Stimulated activated CD4-positive, alpha-beta T cell treated with anti-CD3 and anti-CD28 coated beads, Interleukin-1b, Interleukin-23, amount 100 ng/mL, for 4 hours (primary cell): ENCODE data around the gene MTM1.

Source experiments
- DNase-seq, 2 donors: peaks; one replicate each; pipeline ENCODE4 v3.0.0-alpha.2; 2020; ENCODE audit warnings: low read depth in 2 of 2

MTM1 gene

DNA sequence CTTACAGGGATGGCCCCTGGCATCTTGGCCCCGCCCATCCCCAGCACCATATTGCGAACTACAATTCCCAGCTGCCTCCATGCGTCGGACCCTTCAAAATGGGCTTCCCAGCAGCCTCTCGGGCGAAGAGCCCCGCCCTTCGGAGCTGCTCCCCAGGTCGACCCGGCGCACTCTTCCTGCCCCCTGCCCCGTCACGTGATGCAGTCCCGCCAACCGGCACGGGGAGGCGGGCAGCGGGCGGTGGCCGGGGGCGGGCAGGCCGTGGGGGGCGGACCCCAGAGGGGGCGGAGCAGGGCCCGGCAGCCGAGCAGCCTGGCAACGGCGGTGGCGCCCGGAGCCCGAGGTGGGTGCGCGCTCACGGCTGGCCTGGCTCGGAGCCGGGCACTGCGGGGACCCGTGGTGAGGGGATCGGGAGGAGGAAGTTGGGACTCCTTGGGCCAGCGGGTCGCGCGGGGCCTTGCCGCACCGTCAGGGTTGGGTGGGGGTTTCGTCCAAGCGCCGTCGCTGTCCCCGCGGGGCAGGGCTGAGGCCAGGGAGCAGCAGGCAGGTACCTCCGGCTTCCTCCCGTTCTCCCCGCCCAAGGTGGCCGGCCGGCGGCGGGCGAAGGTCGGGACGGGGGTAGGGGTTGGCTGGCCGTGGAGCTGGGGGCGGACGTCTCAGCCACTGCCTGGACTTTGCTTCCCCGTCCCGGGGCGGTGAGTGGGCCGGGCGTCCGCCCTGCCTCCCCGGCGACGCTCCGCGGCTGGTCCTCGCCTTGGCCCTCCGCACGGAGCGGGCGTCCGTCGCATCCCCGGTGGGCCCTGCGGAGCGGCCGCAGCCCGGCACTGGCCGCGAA, at the start of gene MTM1:
TSS of gene MTM1 (plus strand) at position 302 of the 835 bp plus-strand sequence. CDS start 23,994 bp downstream, outside the sequence.
- peak; percentile 82 for DNase-seq

DNA sequence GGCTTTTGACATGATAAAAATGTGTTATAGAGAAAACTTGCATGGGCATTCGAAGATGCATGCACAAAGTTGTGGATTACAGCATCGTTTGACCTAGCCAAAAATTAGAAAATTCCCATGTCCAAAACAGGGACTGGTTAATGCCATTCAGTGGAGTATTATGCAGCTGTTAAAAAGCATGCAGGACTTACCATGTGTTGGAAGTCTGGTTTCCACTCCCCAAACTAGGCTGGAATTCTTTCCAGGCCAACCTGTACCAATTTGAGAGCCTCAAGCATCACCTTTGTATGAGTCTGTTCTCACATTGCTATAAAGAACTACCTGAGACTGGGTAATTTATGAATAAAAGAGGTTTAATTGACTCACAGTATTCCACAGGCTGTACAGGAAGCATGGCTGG, 45.9 kb upstream of the MTM1 start:
- DNase-seq: no peak

DNA sequence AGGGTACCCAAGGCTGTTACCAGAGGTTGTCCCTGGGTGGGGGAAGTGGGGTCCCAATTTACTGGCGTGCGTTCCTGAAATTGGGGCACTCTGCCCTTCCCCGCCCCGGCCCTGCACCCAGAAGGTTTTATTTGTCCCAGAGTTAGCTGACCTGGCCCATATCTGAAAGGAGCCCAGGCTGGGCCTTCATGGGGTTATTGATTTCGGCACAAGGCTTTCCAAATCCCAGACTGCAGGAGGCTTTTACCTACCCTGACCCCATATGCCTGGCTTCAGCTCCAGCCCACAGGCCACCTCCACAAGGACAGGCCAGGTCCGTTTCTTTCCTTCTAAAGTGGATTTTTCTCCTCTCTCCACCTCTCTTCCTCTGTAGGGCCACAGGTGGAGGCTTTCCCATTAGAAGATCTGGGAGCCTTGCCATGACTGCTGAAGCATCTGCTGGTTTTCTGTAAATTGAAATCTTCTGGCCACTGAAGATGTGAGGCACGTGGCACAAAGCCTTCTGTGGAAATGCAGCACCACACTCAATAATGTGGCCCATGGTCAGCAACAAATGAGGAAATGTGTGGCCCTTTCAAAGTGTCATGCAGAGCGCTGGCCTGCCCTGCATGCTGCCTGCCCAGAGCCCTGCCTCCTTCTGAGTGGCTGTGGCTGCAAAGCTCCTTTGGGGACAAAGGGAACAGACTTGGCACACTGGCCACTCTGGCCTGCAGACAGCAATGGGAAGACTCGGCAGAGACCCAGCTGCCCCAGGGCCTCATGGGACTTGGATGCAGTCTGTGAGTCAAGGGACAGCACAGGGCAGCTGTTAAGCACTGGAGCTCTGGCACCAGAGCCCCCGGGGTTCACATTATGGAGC, 43.1 kb upstream of the MTM1 start:
- DNase-seq: no peak

DNA sequence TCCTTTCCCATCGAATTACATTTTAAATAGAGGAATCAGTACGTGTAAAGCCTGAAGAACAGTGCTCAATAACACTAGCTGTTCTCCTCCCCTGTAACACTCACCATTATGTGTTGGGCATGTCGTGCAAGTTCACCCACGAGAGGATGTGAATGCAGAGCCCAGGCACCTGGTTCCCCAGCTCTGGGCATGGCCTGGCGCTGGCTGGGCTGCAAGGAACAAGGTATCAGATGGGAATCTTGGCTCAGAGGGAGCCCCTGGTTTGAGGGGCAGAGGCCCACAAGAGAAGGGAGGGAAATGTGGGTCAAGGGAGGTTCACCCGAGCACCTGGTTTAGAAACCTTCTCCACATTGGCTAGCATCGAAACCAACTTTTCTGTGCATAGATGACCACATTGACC, 41.7 kb upstream of the MTM1 start:
- no peak for DNase-seq

DNA sequence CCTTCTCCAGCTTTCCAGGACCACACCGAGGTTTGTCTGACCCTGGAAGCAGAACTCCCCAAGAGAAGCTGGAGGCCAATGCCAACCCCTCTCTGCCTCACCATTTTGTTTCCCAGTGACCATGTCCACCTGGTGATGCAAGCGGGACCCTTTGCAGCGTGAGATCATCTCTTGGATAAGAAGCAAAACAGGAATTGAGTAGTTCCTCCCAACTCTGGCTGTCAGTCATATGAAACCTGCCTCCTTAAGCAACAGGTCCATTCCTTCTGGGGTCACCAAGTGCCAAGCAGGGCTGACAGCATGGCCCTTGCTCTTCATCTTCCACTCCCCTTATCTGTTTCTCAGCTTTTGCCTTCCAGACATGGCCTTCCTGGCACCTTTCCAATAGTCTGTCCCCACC, 41.3 kb upstream of the MTM1 start:
- DNase-seq: no peak

DNA sequence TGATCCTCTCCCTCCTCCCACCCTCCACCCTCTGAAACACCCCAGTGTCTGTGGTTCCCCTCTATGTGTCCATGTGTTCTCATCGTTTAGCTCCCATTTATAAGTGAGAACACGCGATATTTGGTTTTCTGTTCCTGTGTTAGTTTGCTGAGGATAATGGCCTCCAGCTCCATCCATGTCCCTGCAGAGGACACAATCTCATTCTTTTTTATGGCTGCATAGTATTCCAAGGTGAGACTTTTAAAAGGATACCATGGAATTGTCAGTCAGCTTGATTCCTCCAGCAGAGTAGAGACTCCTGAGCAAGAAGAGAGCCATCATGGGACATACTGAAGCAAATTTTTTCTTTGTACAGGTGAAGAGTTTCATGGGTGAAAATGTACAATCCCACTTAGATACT, 38.8 kb upstream of the MTM1 start:
- no peak for DNase-seq

DNA sequence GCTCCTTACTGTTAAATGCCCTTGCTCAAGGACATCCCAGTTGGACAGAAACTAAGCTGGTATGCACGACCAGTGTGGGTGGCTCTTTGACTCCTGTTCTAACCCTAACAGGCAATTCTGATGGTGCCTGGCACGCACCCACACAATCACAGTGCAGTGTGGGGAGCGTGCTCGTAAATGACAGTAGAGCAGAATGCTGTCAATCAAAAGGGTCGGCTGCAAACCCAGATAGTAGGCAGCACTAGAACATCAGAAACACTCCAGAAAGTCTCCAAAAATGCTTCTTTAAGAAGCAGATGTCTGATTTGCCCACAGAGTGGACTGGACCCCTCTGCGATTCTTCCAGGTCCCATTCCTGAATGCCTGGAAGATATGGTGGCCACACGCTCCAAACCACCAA, 37.6 kb upstream of the MTM1 start:
- DNase-seq: no peak

DNA sequence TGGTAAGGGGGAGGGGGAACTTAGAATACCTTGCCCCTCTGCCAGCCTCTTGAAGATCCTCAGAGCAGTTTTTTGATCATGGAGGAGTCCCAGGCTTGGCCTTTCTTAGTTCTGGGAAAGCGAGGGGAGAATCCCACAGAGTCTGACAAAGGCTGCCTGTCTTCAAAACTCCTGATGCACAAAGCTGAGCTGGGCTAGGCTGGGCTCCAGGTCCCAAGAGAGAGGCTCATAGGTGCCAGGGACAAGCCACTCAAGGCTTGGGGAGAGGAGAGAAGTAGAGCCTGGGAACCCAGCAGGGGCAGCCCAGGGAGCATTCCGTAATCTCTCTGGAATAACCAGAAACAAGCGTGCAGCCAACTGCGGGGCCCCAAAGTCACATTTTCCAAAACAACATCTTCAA, 37.0 kb upstream of the MTM1 start:
- no peak for DNase-seq

DNA sequence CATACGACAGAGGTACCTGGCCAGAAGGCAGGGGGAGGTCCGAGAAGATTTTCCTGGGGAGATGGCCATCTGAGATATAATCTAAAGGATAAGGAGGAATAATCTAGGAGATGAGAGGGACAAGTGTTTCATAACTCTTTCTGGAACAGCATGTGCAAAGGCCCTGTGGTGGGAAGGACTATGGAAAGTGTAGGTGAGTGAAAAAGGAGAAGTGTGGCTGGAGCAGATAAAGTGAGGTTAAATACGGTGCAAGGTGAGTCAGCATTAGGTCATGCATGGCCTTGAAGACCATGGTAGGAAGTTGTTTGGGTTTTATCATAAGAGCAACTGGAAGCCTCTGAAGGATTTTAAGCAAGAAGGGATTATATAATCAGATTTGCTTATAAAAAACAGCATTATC, 34.6 kb upstream of the MTM1 start:
- DNase-seq: no peak

DNA sequence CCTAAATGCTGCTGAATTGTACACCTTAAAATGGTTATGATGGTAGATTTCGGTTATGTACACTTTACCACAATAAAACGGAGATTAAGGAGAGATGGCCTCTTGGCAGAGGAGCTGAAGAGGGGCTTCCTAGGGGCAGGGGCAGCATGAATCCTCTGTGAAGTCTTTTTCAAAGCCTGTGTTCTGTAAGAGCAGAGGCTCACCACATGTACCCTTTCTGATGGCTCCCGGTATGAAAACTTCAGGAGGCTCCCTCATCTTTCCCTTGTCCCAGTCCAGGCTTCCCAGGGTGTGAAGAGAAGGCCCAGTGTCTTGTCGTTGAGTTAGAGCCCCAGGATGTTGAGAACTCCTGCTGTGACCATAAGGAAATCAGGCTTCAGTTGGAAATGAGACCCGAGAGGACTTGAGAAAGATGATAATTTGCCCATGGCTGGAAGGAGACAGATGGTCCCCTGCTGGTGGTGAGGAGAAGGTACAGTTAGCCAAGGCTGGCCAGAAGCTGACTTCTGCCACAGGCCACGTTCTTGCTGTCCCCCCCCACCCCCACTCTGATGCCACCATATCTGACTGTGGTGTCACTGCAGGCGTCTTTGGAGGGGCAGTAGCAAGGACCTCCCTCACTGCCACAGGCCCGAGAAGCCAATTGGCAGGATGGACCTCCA, 31.8 kb upstream of the MTM1 start:
- no peak for DNase-seq

DNA sequence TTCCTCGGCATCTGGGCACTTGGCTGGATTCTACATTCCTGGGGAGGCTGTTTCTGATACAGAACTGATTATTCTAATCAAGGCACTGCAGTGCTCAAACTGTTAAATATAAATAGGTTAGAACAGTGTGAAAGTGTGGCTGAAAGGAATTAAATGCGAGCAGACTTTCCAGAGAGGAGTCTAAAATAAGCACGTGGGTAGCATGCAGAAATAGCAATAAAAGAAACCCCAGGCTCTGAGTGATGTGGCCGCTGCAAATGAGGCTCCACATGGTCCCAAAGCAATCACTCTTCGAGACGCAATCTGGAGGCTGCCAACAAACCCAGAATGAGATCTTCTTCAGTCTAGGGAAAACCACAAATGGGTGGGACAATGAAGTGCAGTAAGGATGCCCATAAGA, 30.6 kb upstream of the MTM1 start:
- DNase-seq: no peak

DNA sequence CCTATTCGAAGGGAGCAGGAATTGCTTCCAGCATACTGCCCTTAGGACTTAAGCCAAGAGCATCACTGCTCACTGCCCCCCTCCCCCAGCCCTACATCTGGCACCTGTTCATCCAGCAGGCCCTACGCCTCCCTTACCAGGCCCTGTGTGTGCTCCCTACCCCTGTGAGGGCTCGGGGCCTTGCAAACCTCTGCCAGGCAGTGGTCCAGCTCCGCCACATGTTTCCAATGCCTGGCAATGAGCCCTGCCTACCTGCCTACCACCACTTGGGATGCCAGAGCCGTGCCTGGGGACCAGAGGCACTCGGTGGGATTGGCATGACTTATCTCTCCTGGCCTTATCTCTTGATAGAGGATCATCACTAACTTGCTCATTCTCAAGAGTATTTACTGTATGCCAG, 27.5 kb upstream of the MTM1 start:
- no peak for DNase-seq

DNA sequence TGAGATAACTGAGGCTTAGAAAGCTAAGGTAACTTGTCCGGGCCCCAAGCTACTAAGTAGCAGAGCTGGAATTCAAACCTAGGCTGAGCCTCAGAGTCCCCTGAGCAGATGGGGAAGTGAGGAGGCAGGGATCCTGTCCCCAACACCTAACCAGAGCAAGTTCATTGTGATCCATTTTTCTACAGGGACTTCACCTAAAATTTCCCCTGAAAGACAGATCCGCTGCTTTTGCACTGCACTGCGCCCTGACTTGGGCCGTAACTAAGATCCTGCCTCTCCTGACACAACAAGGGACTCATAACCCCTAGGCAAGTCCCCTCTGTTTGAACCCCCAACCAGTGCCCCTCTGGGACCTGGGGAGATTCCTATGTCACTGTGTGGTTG, 25.6 kb upstream of the MTM1 start:
- no peak for DNase-seq

DNA sequence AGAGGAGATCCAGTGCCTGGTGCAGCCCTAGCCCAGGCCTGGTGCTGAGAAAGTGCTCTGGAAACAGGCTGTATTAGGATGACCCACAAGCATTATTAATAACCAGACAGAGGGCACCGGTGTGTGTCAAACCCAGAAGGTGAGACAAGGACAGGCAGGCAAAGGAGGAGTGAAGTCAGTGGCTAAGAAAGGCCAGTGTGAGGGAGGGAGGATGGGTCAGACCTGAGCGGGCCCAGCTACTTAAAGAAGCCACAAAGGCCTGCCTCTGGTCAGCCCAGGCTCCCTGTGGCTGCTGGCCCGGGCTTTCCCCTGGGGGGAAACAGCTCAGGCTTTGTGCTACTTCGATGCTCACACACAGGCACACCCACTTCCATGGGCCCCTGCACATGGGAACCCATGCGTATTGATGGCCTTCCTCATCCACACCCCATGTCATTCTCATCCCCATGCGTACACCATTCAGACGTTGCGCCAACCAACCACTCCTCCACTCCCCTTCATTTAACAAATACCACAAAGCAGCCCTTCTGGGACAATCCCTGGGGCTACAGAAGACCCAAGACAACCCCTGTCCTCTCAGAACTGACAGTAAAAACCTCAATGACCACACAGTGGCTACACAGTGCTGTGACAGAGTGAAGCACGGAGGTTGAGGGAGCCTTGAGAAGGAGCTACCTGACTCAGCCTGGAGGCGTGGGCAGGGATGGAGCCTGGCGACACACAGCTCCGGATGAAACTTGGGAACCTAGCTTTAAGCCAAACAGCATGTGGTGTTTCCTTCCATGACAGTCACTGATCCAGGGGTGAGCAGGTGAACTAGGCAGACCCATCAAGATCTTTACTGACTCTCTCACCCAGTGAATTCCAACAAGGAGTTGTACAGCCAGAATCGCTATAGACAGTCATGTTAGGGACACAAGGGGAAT, 24.9 kb upstream of the MTM1 start:
- no peak for DNase-seq

DNA sequence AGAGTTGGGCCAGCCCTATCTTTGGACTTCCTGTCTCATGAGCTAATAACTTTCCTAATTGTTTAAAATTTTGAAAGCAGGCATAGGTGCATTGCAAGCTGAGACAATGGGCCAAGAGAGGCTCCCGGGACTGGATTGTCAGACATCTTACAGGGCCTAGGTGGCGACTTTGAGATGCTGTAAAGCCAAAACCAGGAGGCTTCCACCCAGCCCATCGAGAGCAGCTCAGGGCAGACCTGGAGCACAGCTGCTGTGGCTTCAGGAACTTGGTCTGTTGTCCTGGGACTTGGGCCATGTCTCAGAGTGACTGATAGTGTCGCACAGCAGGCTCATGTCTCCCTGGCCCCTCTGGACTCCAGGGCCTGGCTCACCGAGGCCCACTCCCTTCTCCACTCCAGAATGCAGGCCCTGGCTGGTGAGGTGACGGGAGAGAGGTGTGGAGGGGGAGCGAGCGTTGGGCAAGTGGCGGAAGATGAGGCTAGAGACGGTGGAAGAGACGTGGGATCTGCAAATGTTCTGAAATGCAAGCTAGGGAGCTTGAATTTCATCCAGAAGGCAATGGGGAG, 24.1 kb upstream of the MTM1 start:
- no peak for DNase-seq

DNA sequence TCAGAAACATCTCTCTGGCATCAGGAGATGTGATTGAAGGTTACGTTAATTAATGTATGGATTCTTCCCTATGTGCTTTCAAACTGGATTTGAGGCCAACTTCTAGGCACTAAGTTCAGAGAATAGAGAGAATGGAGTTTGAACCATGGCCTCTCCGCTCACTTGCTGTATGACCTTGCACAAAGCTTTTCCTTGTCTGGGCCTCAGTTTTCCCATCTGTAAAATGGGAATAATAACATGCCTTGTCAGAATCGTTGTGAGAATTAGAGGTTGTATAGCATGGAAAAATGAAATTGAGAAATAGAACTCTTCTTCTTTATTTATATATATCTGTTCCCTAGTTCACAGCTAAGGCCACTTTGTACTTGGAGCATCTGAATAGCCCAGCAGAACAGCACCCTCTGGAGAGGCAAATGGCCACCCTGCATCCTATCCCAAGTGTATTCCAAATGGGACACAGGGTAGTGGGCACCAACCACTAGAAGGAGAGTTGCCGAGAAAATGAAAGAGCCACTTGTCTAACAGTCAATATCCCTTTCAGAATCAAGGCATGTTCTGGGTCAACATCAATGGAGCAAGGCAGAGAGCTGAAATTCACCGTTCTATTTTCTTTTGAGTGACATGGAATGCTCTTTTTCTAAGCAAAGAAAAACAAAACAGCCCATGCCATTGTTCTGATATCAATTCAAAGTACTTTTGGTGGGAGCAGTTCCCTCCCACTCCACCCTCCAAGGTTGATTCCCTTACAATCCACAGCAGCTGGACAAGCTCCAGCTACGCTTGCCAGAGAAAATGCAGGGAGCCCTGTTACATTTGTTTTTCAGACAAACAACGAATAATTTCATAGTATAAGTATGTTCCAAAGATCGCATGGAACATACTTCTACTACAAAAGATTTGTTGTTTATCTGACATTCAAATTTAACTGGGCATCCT, 23.3 kb upstream of the MTM1 start:
- no peak for DNase-seq

DNA sequence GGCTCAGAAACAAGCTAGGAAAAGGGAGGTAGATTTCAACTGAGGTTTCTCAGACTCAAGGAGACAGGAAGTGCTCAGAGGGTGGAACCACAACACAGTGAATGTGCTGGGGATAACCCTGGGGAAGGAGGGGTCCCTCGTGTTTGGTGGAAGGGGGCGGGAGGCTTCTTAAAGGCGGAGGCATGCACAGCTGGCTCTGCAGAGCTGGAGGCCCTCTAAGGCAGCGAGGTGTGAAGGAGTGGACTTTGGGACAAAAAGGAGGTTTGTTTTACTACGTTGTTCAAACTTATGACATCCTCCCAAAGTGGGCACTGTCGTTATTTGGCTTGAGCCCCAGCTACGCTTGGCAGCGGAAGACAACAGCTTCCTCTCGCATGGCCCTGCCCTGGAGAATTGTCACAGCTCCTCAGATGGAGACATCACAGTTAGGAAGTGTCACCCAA, 21.7 kb upstream of the MTM1 start:
- DNase-seq: no peak

DNA sequence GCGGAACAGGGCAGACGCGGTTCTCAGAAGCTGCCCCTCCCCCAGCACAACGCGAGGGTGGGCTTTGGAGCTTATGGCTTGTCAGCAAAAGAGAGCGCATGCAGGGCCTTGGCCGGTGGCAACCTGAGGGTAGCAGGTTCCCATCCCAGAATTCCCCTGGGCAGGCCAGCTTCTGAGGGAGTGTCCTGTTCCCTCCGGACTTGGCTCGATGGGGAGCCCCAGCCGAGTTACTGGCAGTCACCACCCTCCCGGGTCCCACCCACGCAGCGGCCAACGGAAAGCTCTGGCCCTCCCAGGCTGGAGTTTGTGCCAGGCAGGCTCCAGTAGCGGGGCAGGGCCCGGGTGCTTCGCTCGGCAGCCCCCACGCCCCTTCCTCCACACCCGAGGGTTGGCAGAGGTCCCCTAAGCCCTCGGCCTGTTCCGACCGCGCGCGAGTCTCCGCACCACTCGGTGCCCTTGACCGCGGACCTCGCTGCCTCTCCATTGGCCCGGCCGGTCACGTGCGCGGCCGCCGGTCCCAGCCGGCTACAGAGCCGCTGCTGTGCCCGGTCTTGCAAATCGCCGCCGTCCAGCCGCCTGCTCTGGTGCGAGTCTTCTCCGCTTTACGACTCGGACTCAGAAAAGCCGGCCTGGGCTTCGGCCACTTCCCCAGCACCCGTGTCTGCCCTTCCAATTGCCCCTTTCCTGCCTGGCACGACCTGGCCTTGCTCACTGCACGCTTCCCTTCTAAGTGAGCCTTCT, 20.9 kb upstream of the MTM1 start:
- DNase-seq: no peak

DNA sequence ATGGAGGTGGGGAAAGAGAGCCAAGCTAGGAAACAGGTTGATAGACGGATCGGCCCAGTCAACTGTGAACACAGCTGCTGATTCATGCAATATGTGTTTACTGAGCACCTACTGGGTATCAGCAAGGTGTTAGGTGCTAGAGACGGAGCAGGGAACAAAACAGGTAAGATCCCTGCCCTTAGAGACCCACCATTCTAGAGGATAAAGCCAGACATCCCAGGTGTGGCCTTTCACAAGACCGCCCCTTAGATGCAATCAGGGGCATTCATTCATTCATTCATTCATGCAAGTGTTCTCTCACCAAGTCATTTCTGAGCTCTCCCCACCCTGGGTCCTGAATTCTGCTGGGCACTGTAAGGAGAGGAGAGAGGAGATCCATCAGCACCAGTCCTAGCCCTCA, 20.2 kb upstream of the MTM1 start:
- DNase-seq: no peak
